ENCODE data around the gene CDK1. TPM values are rescaled to one million over a fixed set of nuclear protein-coding genes. Genes with fewer than 3 reads are reported as not detected.

Gene CDK1
- total and polyA plus RNA-seq, 10 of the 15 experiments (the other 5 are each of a cell fraction or from before 2014, with no cell fraction given): 81.5 to 361 (median 133) TPM

Other genes with a start within 250 kb of the CDK1 start
- not detected in 2 replicates for gene RHOBTB1, start 165.7 kb downstream of the CDK1 start, total RNA-seq (2014; rRNA removed)
- gene RHOBTB1, start 165.7 kb downstream of the CDK1 start, total RNA-seq (2014; rRNA removed; fragmentation: Illumina TruSeq; extraction: Trizol): not detected in 2 replicates
- gene RHOBTB1, start 165.7 kb downstream of the CDK1 start, total RNA-seq (2021): 0.21 TPM in 1 of 2 replicates, not detected in the other
- 0.01 TPM in 1 of 2 replicates, not detected in the other for gene RHOBTB1, start 165.7 kb downstream of the CDK1 start, polyA plus RNA-seq (2011; rRNA removed)
- gene RHOBTB1, start 165.7 kb downstream of the CDK1 start, polyA plus RNA-seq (2014; fragmentation: Illumina TruSeq; extraction: Trizol): not detected in 2 replicates
- gene RHOBTB1, start 165.7 kb downstream of the CDK1 start, polyA plus RNA-seq (2014; fragmentation: Nextera tagmentation; extraction: Ambion mirVana): not detected
- gene RHOBTB1, start 165.7 kb downstream of the CDK1 start, polyA plus RNA-seq (2014; rRNA removed): not detected in 2 replicates
- not detected for gene RHOBTB1, start 165.7 kb downstream of the CDK1 start, polyA plus RNA-seq (2016; fragmentation: Nextera tagmentation; extraction: Ambion mirVana)

Measured in GM12878 (cell line).